ENCODE results near the gene ELP4.
"Not testable (repeated sequence)": the region's sequence is repeated elsewhere in the genome, so short reads cannot be mapped to it uniquely, and the experiment has no call there.

Gene ELP4, protein sequence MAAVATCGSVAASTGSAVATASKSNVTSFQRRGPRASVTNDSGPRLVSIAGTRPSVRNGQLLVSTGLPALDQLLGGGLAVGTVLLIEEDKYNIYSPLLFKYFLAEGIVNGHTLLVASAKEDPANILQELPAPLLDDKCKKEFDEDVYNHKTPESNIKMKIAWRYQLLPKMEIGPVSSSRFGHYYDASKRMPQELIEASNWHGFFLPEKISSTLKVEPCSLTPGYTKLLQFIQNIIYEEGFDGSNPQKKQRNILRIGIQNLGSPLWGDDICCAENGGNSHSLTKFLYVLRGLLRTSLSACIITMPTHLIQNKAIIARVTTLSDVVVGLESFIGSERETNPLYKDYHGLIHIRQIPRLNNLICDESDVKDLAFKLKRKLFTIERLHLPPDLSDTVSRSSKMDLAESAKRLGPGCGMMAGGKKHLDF
- total RNA-seq = 19.2 to 39.3 (median 31.1) reads per million in 4 donors

DNA sequence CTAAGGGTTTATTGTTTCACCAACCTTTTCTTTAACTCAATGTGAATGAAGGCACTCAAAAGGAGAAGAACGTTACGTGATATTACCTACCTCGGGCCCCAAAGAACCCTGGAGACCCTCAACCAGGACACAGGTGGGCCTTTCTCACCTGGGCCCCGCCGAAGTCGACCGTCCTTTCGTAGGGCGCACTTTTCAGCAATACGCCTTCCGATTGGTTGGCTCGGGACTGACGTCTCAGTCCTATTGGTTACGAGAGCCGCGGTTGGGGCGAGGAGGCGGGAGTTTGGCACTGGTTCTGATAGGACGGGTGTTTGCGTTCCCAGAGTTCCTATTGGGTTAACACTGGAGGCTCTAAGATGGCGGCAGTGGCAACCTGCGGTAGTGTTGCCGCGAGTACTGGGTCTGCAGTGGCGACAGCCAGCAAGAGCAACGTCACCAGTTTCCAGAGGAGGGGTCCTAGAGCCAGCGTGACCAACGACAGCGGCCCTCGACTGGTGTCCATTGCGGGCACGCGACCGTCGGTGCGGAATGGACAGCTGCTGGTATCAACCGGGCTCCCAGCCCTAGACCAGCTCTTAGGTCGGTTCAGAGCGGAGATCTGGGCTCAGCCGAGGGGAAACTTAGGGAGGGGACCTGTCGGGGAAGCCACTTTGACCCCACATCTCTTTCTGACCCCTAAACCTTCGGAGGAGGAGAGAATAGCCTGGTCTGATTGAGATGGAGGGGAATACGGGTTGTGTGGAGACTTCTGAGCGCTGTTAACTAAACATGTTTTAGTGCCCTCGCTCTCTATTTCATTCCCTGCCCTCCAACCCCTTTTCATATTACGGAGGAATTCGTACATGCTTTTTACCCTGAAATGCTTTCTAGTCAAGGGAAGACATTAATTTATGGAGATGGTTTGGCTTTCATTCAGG is at the start of gene ELP4, which contains the start of gene IMMP1L:
Gene ELP4, plus strand, starts transcription at position 339 of the 917 bp plus-strand sequence. Its CDS starts 18 bp downstream, at position 357.
Gene IMMP1L, minus strand, starts transcription at position 194 of the 917 bp plus-strand sequence. CDS start 46,346 bp downstream, outside the sequence.
- peak; percentile 85 to 95 (median 93) for DNase-seq

DNA sequence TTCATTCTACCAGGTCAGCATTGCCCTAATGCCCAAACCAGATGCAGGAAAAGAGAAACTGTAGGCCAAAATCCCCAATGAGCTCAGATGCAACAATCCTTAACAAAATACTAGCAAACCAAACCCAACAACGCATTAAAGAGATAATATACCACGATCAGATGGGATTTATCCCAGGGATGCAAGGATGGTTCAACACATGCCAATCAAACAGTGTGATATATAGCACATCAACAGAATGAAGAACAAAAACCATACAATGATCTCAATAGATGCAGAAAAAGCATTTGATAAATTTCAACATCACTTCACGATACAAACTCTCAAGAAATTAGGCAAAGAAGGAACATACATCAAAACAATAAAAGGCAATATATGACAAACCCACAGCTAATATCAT is 45.1 kb upstream of the ELP4 start:
- no peak for DNase-seq

DNA sequence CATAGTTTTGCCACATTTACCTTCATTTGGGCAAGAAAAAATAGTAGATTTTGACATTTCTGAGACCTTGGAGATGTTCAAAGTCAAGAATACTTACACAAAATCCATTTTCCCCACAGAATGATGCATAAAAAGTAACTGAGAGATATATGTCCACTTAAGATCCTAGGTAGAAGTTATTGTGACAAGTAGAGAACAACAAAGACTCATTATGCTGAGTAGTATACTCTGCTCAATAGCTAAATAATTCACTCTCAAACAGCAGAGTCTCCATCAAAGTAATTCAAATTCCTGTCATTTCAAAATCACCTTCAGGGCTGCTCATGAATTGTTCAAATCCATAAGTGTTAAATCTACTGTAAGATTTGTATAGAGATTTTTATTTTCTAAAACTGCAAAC is 35.5 kb upstream of the ELP4 start:
- DNase-seq = no peak

DNA sequence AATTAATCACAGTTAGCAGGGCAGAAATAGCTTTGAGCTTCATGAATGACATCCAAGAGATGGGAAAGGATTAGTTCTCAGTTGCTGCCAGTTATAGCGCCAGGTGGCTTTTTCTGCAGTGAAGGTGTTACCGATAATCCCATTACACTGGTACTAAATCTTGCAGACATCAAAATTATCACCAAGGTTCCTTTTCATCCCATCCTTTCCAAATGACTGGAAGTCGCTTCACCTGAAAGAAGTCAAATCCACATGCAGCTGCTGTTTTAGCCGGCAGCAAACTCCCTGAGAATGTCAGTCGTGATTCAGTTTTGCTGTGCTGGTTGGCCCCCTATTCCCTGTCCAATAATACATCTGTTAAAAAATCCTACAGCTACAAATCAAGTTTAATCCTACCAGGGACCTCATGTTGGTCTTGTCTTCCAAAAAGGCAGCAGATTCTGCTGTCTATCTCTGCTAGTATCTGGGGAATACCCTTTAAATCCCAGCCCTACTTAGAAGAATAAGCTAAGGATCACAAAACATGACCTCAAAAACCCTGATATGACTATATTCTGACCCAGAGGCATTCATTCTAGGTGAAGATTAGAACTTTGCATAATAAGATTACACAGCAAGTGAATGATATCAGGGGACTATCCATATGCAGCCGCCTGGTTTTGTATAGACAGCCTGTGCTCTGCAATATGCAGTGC is 31.9 kb upstream of the ELP4 start:
- DNase-seq = no peak

DNA sequence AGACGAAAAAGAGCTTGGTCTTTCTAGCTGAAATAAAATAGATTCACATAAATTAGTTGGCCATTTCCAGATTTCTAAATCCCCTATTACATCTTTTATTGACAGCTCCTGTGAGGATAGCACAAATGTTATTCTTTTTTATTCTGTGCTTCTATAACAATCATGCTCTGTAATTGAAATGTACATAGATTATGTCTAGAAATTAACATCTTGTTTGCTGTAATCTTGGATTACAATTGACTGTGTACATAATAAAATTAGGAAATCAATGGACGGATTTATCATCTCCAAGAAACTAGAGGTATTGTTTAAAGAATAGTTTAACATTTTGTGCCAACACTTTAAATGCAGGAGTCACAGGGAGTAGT is 31.4 kb upstream of the ELP4 start:
- DNase-seq = no peak

DNA sequence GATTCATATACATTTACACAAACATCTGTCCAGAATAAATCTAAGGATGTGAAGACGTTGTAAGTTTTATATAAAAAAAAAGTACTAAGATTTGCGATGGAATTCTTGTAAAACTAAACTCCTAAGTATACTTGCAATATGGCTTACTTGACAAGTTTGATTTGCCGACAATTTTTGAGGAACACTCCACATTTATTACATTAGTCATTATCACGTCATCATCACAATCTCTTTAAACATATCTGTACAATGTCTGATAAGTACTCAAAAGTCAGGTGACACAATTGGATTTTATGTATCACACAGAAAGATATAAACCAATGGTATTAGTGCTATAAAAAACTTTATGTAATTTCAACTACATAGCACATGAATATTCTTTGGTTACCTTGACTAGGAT is 30.5 kb upstream of the ELP4 start:
- no peak for DNase-seq

DNA sequence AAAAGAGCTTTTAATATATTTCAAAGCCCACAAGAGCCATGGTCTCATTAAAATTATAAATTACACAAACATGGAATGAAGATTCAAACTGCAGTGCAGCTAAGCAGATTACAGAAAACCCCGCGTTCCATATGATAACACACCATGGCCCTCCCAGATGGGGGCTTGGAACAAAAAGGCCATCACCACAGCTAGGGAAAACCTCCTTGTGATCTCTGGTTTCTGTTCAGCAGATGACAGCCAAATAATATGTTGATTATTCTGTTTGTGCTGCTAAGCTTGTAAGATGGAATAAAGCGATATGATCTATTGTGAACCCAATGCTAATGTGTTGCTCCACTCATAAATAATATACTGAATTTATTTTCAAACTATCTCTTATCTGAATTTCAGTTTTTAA is 28.6 kb upstream of the ELP4 start:
- DNase-seq = no peak

DNA sequence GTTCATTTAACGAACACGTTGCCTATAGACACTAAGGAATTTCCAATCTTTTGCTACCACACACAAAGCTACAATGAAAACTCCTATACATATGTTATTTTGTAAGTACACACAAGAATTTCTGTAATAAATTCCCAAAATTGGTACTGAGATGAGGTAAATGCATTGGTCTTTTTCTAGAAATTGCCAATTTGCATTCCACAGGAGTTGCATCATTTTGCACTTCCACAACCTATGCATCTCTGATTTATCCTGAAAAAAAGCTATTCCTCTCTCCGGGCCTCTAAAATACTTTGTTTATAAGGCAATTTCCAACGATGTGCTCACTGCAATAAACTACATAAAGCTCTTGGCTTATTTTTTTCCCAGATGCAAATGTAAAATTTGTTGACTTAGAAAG is 25.1 kb upstream of the ELP4 start:
- no peak for DNase-seq

DNA sequence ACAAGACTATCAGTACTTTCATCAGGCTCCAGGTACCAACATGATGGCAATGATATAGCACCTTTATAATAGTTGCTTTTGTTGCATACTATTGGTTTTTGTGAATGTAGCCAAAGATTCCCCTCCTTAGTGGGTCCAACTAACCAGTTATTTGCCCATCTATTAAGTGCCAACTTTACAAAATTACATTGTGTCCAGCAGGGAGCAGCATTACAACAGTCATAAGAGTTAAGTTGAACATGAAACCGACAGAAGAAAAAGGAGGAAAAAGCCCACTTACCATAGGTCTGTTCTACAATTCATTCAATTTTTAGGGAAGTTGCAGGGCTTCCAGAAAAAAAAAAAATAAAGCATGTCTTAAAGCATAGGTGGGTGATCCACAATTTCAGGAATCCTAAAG is 21.7 kb upstream of the ELP4 start:
- DNase-seq = peak in 1 of 5 donors; percentile 4

DNA sequence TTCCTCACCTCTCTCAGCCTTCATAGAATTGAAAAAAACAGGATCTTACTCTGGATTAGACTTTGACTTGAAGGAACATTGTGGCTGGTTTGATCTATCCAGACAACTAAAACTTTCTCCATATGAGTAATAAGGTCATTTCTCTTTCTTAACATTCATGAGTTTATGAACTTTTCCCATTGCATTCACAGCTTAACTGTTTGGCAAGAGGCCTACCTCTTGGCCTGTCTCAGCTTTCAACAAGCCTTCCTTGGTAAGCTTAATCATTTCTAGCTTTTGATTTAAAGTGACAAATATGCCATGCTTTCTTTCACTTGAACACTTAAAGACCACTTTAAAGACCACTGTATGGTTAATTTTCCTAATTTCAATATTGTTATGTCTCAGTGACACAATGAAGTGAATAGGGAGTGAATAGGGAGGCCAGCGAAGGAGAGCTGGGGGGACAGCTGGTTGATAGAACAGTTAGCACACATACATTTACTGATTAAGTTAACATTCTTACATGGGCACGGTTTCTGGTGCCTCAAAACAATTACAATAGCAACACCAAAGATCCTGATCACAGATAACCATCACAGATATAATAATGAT is 17.1 kb upstream of the ELP4 start:
- no peak for DNase-seq

DNA sequence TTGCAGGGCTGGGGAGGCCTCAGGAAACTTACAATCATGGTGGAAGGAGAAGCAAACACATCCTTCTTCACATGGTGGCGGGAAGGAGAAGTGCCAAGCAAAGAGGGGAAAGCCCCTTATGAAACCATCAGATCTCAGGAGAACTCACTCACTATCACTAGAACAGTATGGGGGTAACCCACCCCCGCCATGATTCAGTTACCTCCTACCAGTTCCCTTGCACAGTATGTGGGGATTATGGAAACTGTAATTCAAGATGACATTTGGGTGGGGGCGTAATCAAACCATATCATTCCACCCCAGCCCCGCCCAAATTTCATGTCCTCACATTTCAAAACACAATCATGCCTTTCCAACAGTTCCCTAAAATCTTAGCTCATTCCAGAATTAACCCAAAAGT is 16.3 kb upstream of the ELP4 start:
- DNase-seq = no peak

DNA sequence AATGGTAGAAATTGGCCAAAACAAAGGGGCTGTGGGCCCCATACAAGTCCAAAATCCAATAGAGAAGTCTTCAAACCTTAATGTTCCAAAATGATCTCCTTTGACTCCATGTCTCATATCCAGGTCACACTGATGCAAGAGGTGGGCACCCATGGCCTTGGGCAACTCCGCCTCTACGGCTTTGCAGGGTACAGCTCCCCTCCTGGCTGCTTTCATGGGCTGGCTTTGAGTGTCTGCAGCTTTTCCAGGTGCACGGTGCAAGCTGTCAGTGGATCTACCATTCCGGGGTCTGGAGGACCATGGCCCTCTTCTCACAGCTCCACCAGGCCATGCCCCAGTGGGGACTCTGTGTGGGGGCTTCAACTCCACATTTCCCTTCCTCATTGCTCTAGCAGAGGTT is 15.8 kb upstream of the ELP4 start:
- not testable (repeated sequence) for DNase-seq

DNA sequence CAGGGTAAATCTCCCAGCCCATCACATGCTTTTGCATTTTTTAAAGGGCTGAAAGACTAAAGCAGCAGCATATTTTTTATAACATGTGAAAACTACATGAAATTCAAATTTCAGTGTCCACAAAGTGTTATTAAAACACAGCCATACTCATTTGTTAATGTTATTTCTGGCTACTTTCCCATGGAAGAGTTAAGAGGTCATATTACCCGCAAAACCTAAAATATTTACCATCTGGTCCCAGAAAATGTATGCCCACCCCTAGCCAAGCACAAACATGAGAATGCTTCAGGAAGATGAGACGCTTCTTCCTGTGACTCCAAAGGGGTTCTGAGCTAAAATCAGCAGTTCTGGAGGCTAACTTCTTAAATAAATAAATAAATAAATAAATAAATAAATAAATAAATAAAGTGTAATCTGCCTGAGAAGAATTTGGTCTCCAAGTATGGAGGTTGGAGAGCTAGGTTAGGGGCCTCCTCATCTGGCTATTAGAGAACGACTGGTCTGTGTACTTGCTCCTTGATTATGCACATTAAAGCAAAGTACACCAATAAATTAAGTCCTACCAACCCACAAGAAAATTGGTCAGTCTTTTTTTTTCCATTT is 9.9 kb upstream of the ELP4 start:
- DNase-seq = no peak

DNA sequence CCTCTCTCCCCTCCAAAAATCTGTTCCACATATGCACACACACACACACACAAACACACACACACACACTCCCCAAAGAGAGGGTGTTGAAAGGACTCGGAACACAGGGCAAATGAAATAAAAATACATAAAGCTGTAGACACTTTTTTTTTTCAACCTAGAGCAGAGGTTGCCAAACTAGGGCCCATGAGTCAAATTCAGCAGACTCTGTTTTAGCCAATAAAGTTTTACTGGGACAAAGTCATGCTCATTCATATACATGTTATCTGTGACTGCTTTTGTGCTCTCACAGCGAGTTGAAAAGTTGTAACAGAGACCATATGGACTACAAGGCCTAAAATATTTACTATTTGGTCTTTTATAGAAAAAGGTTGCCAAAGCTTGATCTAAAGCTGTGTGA is 9.0 kb upstream of the ELP4 start:
- DNase-seq = no peak

DNA sequence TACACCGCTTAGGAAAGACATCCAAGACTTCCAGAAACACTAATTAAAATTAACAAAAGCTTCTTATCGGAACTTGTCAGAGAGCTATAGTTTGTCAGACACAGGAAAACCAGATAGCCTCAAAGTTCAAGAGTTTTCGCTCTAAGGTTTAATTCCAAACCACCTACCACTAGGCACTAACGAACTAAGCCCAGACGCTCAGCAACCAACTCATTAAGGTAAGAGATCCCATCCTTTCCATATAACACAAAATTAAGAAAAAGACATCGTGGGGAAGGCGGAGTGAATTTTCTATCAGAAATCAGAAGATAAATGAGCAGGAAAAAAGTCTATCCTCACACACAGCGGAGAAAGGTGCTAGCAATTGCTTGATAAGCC is 527 bp upstream of the ELP4 start:
- DNase-seq = no peak

DNA sequence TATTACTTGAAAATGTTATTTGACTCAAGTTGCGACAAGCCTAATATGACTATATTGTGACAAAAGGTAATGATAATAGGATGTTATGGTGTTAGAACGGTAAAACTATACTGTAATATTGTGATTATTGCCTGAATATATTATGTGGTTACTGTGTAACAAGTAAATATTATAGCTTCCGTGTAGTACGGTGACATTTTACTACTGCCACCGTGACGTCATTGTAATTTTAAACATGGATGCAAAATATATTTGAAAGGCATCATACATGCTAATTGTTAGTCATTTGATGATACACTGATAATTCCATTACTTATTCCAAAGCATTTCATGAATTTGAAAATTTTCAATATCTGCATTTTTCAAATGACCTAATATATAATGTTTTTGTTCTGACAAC is 2.5 kb downstream of the ELP4 start:
- no peak for DNase-seq

DNA sequence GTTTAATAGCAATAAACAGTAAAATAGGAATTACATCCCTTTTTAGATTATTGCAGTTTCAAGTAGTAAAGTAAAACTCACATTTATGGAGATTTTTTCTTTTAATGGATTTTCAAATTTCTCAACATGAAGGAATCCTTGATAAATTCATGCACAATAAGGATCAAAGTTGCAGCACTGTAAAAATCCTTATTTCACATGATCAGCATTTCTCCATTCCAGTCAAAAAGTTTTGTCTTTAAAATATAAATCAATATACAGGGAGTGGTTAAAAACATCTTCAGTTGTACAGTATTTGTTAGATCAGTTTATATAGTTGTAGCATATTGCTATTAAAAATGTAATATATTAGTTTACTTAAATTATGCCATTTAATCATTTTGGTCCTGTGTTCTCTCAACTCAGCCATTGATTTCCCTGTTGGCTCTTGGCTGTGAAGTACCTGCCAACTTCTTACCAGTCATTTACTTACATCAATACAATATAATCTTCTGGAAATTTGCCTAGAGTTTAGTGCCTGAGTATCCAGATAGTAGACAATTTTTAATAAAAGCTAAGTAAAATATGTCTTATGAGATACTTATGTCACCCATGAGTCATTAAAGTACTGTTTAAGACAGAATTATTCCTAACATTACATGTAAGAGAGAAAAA is 12.1 kb downstream of the ELP4 start:
- no peak for DNase-seq

DNA sequence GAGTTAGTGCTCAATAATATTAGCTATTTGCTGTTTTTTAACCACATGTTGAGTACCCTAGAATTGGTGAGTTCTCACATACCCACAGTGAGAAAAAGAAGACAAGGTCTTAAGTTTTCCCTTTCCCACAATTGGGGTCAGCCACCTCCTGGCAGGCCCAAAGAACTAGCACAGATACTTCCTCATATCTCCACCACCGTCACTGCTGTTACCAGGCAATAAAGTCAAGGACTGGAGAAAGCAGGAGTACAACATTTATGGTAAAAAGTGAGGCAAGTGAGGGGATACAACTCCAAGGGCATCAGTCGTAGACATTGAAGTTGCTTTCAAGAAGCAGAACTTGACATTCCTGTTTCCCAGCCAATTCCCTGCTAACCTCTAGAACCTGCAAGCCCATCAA is 19.6 kb downstream of the ELP4 start:
- no peak for DNase-seq

DNA sequence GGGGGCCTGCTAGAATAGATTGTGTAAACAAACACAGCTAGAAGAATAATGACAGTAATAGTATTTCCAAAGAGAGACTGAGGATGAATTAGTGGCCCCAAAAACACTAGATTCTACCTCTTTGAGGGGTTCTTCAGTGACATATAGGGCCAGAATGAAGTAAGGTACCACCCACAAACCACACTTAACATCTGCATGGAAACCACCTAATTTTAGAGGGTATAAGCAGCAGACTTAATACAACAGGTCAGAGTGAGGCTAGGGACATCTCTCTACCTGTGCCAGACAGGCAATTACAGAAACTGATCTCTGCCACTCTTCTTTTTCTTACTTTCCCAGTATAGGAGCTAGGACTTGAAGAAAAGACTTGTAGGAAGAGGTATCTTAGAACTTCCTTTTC is 20.1 kb downstream of the ELP4 start:
- no peak for DNase-seq

DNA sequence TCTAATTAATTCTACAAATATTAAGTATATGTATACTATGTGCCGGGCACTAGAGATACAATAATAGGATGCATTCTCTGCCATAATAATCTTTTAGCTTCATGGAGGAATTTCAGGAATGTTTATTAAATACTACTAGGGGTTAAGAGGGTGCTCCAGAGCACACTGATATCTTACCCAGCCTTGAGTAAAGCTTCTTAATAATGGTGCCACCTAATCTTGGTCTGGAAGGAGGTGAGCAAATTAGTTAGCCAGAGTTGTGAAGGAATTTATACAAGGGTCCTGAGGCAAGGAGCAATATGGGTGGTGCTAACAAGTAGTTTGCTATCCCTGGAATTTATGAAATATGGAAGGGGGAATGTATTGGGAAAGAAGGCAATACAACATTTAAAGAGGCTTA is 21.7 kb downstream of the ELP4 start:
- DNase-seq = no peak

DNA sequence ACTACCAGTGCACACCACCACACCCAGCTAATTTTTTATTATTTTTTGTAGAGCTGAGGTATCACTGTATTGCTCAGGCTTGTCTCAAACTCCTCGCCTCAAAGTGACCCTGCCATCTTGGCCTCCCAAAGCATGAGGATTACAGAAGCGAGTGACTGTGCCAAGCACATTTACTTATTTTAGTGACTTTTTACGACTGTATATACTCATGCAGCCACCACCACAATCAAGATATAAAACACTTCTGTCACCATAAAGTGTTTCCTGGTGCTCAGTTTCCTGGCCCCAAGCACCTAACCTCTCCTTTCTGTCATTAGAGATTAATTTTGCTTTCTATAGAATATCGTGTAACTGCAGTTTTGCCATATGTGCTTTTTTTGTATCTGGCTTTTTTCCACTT is 25.9 kb downstream of the ELP4 start:
- DNase-seq = no peak

DNA sequence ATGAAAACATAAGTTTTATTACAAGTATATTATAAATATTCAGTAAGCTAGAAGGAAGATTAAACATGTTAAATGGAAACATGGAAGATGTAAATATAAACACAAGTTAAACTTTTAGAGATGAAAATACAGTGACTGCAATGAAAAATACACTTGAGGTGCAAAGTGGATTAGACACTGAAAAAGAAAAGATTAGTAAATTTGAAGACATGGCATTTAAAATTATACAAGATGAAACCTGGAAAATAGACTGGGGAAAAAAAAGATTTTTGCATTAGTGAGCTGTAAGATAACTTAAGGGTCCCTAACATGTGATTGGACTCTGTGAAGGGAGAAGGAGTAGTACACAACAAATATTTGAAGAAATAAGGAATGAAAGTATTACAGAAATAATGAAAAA is 33.3 kb downstream of the ELP4 start:
- DNase-seq = no peak

Data from T-helper 1 cell (primary cell).